ENCODE measurements around the gene PRKCG. TPM values are rescaled to one million over a fixed set of nuclear protein-coding genes. Genes with fewer than 3 reads are reported as not detected.

The PRKCG gene
- total RNA-seq, 1 donor from 2014 or later, result not detected

- no peak for DNase-seq
- TF ChIP-seq, protein P1, sequence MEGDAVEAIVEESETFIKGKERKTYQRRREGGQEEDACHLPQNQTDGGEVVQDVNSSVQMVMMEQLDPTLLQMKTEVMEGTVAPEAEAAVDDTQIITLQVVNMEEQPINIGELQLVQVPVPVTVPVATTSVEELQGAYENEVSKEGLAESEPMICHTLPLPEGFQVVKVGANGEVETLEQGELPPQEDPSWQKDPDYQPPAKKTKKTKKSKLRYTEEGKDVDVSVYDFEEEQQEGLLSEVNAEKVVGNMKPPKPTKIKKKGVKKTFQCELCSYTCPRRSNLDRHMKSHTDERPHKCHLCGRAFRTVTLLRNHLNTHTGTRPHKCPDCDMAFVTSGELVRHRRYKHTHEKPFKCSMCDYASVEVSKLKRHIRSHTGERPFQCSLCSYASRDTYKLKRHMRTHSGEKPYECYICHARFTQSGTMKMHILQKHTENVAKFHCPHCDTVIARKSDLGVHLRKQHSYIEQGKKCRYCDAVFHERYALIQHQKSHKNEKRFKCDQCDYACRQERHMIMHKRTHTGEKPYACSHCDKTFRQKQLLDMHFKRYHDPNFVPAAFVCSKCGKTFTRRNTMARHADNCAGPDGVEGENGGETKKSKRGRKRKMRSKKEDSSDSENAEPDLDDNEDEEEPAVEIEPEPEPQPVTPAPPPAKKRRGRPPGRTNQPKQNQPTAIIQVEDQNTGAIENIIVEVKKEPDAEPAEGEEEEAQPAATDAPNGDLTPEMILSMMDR (IDR thresholded peaks at IDR 0.05), result no peak
- intact Hi-C loops (cut with DNase I), result no loop called here
These were observed 3.0 kb downstream of the PRKCG start for GRCh38 chr19:53885036-53885435.

DNA sequence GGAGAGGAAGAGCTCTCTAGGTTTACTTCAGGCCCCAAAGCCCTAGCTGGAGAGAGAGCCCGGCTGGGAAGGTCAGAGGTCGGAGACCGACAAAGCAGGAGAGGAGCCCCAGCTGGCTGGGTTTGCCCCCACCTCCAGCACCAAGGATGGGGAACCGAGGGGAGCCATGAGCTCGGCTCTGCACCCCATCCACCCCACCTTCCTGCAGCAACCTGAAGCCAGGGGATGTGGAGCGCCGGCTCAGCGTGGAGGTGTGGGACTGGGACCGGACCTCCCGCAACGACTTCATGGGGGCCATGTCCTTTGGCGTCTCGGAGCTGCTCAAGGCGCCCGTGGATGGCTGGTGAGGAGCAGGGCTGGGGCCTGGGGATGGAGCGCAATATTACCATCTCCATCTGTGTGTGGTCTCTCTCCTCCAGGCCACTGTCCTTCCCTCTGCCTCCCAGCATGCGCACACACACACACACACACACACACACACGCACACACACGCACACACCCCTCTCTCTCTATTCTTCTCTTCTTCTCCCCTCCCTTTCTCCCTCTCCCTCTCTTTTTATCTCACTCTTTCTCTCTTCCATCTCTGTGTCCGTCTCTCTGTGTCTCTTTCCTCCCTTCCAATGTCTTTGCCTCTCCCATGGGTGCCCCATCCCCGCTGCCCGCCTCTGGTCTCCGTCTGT, 10.4 kb downstream of the PRKCG start:
- TF ChIP-seq, protein P1 (IDR thresholded peaks at IDR 0.05), result no peak
- Histone ChIP-seq H3K4me1 (no peaks in the 10 kb centered on the region), H3K4me3 (no peak overlapping the region), H3K9me3 (no peaks in the 10 kb centered on the region), H3K27ac (no peak overlapping the region), H3K27me3 (peaks cover 36% of the 10 kb centered on the region), H3K36me3 (no peaks in the 10 kb centered on the region)
- intact Hi-C loops (cut with DNase I), result no loop called here
- ATAC-seq, result no peak
- DNase-seq, result no peak

More at GRCh38 chr19:53885036-53885435, 3.0 kb downstream of the PRKCG start:
- no peak overlapping the region for H3K27ac ChIP-seq
- H3K36me3 ChIP-seq, result no peaks in the 10 kb centered on the region
- ATAC-seq, result no peak
- H3K4me1 ChIP-seq, result peaks cover 13% of the 10 kb centered on the region
- H3K27me3 ChIP-seq, result peaks cover 37% of the 10 kb centered on the region
- H3K9me3 ChIP-seq, result no peaks in the 10 kb centered on the region
- H3K4me3 ChIP-seq, result no peak overlapping the region

- no peak for ATAC-seq
- Histone ChIP-seq H3K4me3 (no peak overlapping the region), H3K9me3 (no peaks in the 10 kb centered on the region), H3K4me1 (no peaks in the 10 kb centered on the region), H3K27me3 (peaks cover 41% of the 10 kb centered on the region), H3K36me3 (no peaks in the 10 kb centered on the region), H3K27ac (no peak overlapping the region)
- no peak for DNase-seq
- intact Hi-C loops (cut with DNase I), result no loop called here
- TF ChIP-seq, protein P1 (IDR thresholded peaks at IDR 0.05), result no peak
These were observed 11.0 kb downstream of the PRKCG start for GRCh38 chr19:53892981-53893325.

DNA sequence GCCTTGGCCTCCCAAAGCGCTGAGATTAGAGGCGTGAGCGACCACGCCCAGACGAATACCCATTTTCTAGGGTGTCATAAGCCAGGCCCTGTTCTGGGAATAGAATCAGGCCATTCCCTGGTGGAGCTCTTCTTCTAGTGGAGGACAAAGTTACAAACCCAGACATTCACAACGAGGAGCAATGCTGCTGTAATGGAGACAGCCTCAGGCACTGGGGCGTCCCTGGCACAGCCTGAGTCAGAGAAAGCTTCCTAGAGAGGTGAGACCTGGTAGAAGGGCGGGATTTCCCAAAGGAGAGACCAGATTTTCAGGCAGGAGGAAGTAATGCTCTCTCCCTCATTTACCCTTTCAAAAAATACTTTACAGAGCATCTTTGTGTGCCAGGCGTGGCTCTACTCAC, 12.7 kb downstream of the PRKCG start:
- ATAC-seq, result no peak
- Histone ChIP-seq H3K9me3 (no peaks in the 10 kb centered on the region), H3K27ac (no peak overlapping the region), H3K27me3 (peaks cover 55% of the 10 kb centered on the region), H3K4me1 (no peaks in the 10 kb centered on the region), H3K36me3 (no peaks in the 10 kb centered on the region), H3K4me3 (no peak overlapping the region)
- TF ChIP-seq, protein P1 (IDR thresholded peaks at IDR 0.05), result no peak
- intact Hi-C loops (cut with DNase I), result no loop called here
- DNase-seq, result no peak

DNA sequence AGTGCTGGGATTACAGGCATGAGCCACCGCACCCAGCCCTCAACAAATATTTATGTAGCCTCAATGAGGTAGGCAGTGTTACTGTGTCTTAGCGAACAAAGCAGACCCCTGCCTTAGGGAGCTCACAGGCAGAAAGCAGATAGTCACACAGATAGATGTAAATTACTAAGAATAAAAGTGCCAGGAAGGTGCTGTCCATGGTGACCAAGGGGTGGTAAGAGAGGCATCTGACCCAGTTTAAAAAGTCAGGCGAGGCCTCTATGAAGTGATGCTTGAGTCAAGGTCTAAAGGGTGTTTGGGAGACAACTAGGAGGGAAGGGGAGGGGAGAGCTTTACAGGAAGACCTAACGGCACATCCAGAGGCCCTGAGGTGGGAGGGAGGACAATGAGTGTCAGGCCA, 14.7 kb downstream of the PRKCG start:
- Histone ChIP-seq H3K27ac (no peak overlapping the region), H3K27me3 (peaks cover 60% of the 10 kb centered on the region), H3K4me1 (no peaks in the 10 kb centered on the region), H3K36me3 (no peaks in the 10 kb centered on the region), H3K9me3 (no peaks in the 10 kb centered on the region), H3K4me3 (no peak overlapping the region)
- intact Hi-C loops (cut with DNase I), result no loop called here
- ATAC-seq (no peak), DNase-seq (no peak)
- TF ChIP-seq, protein P1 (IDR thresholded peaks at IDR 0.05), result no peak

GRCh38 chr19:53897459-53897858, 15.5 kb downstream of the PRKCG start:
- no peak for DNase-seq
- peaks cover 60% of the 10 kb centered on the region for H3K27me3 ChIP-seq
- TF ChIP-seq, protein P1 (IDR thresholded peaks at IDR 0.05), result no peak
- H3K9me3 ChIP-seq, result no peaks in the 10 kb centered on the region
- H3K36me3 ChIP-seq, result no peaks in the 10 kb centered on the region
- no peak for ATAC-seq
- no peak overlapping the region for H3K4me3 ChIP-seq
- H3K4me1 ChIP-seq, result no peaks in the 10 kb centered on the region
- intact Hi-C loops (cut with DNase I), result no loop called here
- no peak overlapping the region for H3K27ac ChIP-seq

Data from upper lobe of right lung (tissue), 1 donor.